GM12891 (cell line): ENCODE results near the gene NRXN3.

Experiments used
- DNase-seq: peaks from one replicate; pipeline ENCODE4 v3.0.0; 2011; ENCODE audit warnings: low spot score; ENCODE audit not compliant: insufficient read length
- FAIRE-seq: peaks from 2 replicates; lab custom pipeline; 2011; peaks lifted over from hg19 to GRCh38; lab: Jason Lieb, UNC
- PAX5 ChIP-seq: IDR thresholded peaks from 2 replicates; pipeline ENCODE4 v1.6.1; 2011; ENCODE audit warnings: low read length, moderate library complexity, mild to moderate bottlenecking; ENCODE audit not compliant: insufficient read depth, severe bottlenecking
- POLR2A ChIP-seq: IDR thresholded peaks from 2 replicates; pipeline ENCODE4 v1.6.1; 2011; ENCODE audit warnings: low read depth, low read length, control low read depth
- POLR2AphosphoS5 ChIP-seq: IDR thresholded peaks from 2 replicates; pipeline ENCODE4 v1.6.1; 2011; ENCODE audit warnings: low read depth, low read length, control low read depth
- POU2F2 ChIP-seq: IDR thresholded peaks from 2 replicates; pipeline ENCODE4 v1.6.1; 2011; ENCODE audit warnings: low read depth, mild to moderate bottlenecking, control low read depth, low read length, moderate library complexity
- SPI1 ChIP-seq: IDR thresholded peaks from 2 replicates; pipeline ENCODE4 v1.6.1; 2011; ENCODE audit warnings: low read depth, low read length, control low read depth
- TAF1 ChIP-seq: IDR thresholded peaks from 2 replicates; pipeline ENCODE4 v1.6.1; 2011; ENCODE audit warnings: low read depth, low read length, control low read depth

NRXN3 gene

DNA sequence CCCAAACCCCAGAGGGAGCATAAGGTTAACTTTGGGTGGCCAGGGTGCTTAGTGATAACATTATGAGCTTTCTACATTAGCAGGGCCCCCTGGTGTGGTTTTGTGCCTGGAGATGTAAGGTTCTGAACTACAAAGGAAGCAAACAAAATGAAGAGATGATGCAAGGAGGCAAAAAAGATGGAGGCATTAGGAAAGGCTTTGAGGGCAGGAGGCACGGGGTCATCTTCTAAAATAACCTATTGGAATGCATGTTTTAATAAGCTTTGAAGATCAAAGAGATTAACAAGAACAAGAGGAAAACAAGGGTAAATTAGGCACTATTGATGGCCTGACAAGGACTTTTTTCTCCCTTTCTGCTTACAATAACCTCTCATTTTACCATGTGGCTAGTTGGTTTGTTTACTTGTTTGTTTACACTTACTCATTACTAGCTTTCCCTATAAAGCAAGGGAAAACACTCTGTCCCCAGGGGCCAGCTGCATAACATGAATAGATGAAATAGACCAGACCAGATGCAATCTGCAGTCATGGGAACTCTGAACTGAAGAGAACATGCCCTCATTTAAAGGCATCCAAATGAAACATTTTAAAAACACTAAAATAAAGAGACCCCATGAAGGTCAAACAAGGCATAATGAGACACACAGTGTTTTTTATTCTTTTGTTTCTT, 1650.8 kb downstream of the NRXN3 start:
- TF ChIP-seq PAX5 (no peak), POLR2AphosphoS5 (no peak), TAF1 (no peak), POU2F2 (no peak), SPI1 (no peak), POLR2A (no peak)
- DNase-seq (no peak), FAIRE-seq (no peak)

GRCh38 chr14:79822034-79822433, 1651.9 kb downstream of the NRXN3 start:
- TF ChIP-seq POLR2AphosphoS5 = no peak
- TF ChIP-seq POU2F2 = no peak
- TF ChIP-seq POLR2A = no peak
- TF ChIP-seq TAF1 = no peak
- TF ChIP-seq SPI1 = no peak
- no peak for TF ChIP-seq PAX5
- FAIRE-seq = no peak
- no peak for DNase-seq

DNA sequence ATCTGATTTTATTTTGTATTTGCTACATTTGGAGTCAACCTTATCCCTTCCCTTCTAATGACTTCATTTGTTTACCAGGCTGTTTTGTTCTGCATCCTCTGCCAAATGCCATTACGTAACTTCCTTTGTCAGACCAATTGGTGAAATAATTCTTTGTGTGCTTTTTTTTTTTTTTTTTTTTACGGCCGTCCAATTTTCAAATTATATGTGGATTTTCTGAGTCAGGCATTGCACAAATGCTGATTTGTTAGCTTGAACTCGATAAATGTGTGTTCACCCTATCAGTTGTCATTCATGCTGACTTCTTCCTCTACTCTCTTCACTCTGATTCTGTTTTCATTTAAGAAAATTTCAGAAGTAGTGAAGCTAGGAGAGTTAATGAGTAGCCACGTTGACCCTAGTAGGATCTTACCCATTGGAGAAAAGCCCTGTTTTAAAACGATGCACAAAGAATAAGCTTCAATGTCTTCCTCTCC, 1654.9 kb downstream of the NRXN3 start:
- FAIRE-seq = no peak
- no peak for DNase-seq
- TF ChIP-seq TAF1 (no peak), PAX5 (no peak), POU2F2 (no peak), POLR2AphosphoS5 (no peak)

DNA sequence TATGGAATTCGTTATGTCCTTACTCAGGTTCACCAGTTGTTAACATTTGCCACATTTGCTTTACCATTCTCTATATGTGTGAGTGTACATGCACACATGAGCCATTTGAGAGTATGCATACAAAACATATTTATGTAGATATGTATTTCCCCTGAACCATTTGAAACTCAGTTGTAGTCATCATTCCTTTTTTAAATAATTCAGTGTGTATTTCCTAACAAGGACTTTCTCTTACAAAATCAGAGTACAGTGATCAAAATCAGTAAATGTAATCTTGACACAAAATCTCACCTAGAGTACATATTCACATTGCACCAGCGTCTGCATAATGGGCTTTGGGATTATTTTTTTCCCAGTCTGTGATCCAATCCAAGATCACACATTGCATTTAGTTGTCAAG, 1656.2 kb downstream of the NRXN3 start:
- FAIRE-seq (no peak), DNase-seq (no peak)
- TF ChIP-seq POLR2A = no peak
- no peak for TF ChIP-seq POU2F2
- TF ChIP-seq SPI1 = no peak
- no peak for TF ChIP-seq PAX5
- no peak for TF ChIP-seq TAF1
- TF ChIP-seq POLR2AphosphoS5 = no peak

DNA sequence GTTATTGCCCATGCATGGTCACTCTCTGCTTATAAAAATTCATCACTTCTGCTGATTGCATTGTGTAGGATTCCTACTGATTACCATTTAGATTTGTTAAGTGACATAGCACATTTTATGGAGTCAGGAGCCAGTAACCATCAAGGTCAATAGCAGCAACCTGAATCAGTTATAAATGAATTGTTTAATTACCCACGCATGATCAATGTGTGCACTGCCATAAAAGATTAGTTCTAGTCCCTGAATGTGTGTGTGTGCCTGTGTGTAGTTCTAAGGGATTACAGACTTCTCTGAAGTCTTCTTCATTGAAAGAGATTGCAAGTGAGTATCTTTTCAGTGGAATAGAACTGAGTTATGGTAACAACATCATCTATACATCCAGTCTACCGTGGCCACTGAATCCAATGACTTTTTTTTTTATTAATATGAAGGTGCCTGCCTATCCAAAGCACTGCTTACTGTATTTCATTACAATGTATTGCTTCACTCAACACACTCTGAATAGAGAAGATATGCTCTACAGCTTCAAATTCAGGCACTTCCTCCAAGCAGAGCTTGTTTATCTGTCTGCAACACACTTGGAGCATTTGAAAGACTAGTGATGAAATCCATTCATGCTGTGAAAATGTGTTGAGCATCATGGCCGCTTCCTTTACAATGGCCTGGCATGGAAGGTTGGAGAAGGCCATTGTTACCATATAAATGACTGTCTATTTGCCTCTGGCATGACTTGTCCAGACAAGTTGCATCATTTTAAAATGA, 1659.4 kb downstream of the NRXN3 start:
- DNase-seq (no peak), FAIRE-seq (no peak)
- TF ChIP-seq PAX5 (no peak), POU2F2 (no peak), POLR2AphosphoS5 (no peak), TAF1 (no peak), SPI1 (no peak), POLR2A (no peak)

- FAIRE-seq (no peak), DNase-seq (no peak)
- TF ChIP-seq POLR2A = no peak
- no peak for TF ChIP-seq PAX5
- TF ChIP-seq SPI1 = no peak
- TF ChIP-seq POLR2AphosphoS5 = no peak
- no peak for TF ChIP-seq POU2F2
- no peak for TF ChIP-seq TAF1
These were observed 1661.2 kb downstream of the NRXN3 start for GRCh38 chr14:79831195-79831892.

GRCh38 chr14:79833781-79834180, 1663.6 kb downstream of the NRXN3 start:
- FAIRE-seq (no peak), DNase-seq (no peak)
- no peak for TF ChIP-seq SPI1
- TF ChIP-seq POLR2A = no peak
- no peak for TF ChIP-seq TAF1
- TF ChIP-seq PAX5 = no peak
- TF ChIP-seq POLR2AphosphoS5 = no peak
- no peak for TF ChIP-seq POU2F2

- FAIRE-seq = no peak
- no peak for TF ChIP-seq PAX5
- TF ChIP-seq POLR2A = no peak
- no peak for TF ChIP-seq SPI1
- TF ChIP-seq POLR2AphosphoS5 = no peak
- no peak for DNase-seq
These were observed 1664.7 kb downstream of the NRXN3 start for GRCh38 chr14:79834868-79835267.

DNA sequence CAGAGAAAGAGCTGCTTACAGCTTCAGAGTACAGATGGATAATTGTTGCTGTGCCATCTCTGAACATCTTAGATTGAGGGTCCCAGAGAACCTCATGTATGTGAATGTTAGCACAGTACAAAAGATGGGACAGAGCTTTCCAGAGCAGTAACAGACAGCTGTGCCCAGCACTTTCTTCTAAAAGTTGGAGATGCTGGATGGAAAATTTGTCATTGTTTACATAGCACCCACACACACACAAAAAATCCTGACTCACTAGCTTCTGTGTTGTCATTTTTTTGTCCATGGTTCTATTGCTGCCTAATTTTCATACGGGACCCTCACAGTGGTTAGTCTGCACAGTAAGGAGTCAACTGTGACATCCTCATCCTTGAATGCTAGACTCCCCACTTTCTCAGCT, 1666.4 kb downstream of the NRXN3 start:
- TF ChIP-seq POU2F2 = no peak
- TF ChIP-seq TAF1 = no peak
- no peak for TF ChIP-seq SPI1
- no peak for TF ChIP-seq POLR2A
- TF ChIP-seq POLR2AphosphoS5 = no peak
- no peak for TF ChIP-seq PAX5
- FAIRE-seq (no peak), DNase-seq (no peak)

DNA sequence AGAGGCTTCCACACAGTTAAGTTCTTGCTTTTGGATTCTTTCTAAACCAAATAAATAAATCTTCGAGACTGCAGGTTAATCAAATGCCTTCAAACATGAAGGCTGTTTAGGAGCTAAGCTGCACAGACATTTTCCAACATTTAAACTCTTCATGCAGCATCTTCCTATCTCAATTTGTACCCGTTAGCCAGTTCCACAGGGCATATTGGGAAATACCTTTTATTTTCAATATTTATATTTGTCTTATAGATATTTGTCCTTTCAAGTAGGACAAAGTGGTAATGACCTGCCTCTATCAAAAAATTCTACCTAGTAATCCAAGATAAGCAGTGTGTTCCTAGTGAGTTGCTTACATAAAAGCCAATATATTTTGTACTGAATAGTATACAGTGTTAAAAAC, 1667.5 kb downstream of the NRXN3 start:
- no peak for FAIRE-seq
- no peak for DNase-seq
- TF ChIP-seq SPI1 = no peak
- TF ChIP-seq POU2F2 = no peak
- no peak for TF ChIP-seq PAX5
- no peak for TF ChIP-seq POLR2A
- TF ChIP-seq POLR2AphosphoS5 = no peak
- TF ChIP-seq TAF1 = no peak
